ENCODE data around the gene SPIRE2. TPM values are rescaled to one million over a fixed set of nuclear protein-coding genes. Genes with fewer than 3 reads are reported as not detected.

Gene SPIRE2
- polyA plus RNA-seq, 1 experiment = 1.5 TPM

- ChIA-PET CTCF (interaction anchor here (1.7 kb wide), 1 partner anchor 30 kb away, joined by 4 read pairs; no protein-coding TSS in a partner anchor), POLR2A (interaction anchor here (0.7 kb wide), 1 partner anchor 7 kb away, joined by 3 read pairs; the partner anchor contains the start of gene TCF25)
- Histone ChIP-seq H3K27ac (ENCODE audit: low read depth, low read length) (no peak overlapping the region), H3K4me3 (ENCODE audit: low read depth, low read length) (no peak overlapping the region), H3K27me3 (ENCODE audit: control insufficient read depth, insufficient read depth, low read length) (no peaks in the 10 kb centered on the region), H3K9me3 (ENCODE audit: control insufficient read depth, insufficient read depth, low read length) (no peaks in the 10 kb centered on the region)
- no peak for TF ChIP-seq CTCF (IDR thresholded peaks at IDR 0.05; ENCODE audit: low read depth, low read length)
- no peak for DNase-seq (ENCODE audit: low read depth, low spot score)
Observed at GRCh38 chr16:89880477-89881367, 52.4 kb downstream of the SPIRE2 start.

GRCh38 chr16:89881368-89881730 lies 53.1 kb downstream of the SPIRE2 start:
- CTCF ChIA-PET = interaction anchor here (1.7 kb wide), 1 partner anchor 29 kb away, joined by 4 read pairs; no protein-coding TSS in a partner anchor
- no peak overlapping the region for H3K27ac ChIP-seq (ENCODE audit: low read depth, low read length)
- DNase-seq (ENCODE audit: low read depth, low spot score) = no peak
- H3K4me3 ChIP-seq (ENCODE audit: low read depth, low read length) = no peak overlapping the region
- H3K27me3 ChIP-seq (ENCODE audit: control insufficient read depth, insufficient read depth, low read length) = no peaks in the 10 kb centered on the region
- no peak for TF ChIP-seq CTCF (IDR thresholded peaks at IDR 0.05; ENCODE audit: low read depth, low read length)
- H3K9me3 ChIP-seq (ENCODE audit: control insufficient read depth, insufficient read depth, low read length) = no peaks in the 10 kb centered on the region
- POLR2A ChIA-PET = interaction anchor here (0.7 kb wide), 1 partner anchor 8 kb away, joined by 3 read pairs; the partner anchor contains the start of gene TCF25

- TF ChIP-seq CTCF (IDR thresholded peaks at IDR 0.05; ENCODE audit: low read depth, low read length) = no peak
- no peaks in the 10 kb centered on the region for H3K9me3 ChIP-seq (ENCODE audit: control insufficient read depth, insufficient read depth, low read length)
- no peak for DNase-seq (ENCODE audit: low read depth, low spot score)
- no peak overlapping the region for H3K27ac ChIP-seq (ENCODE audit: low read depth, low read length)
- ChIA-PET POLR2A (no interaction called here), CTCF (interaction anchor here (0.9 kb wide), 1 partner anchor 26 kb away, joined by 3 read pairs; no protein-coding TSS in a partner anchor)
- H3K27me3 ChIP-seq (ENCODE audit: control insufficient read depth, insufficient read depth, low read length) = no peaks in the 10 kb centered on the region
- no peak overlapping the region for H3K4me3 ChIP-seq (ENCODE audit: low read depth, low read length)
Observed at GRCh38 chr16:89883346-89884040, 55.2 kb downstream of the SPIRE2 start.

- CTCF ChIA-PET = interaction anchor here (0.9 kb wide), 1 partner anchor 26 kb away, joined by 3 read pairs; no protein-coding TSS in a partner anchor
Observed at GRCh38 chr16:89884041-89884421, 55.8 kb downstream of the SPIRE2 start.

More at GRCh38 chr16:89884041-89884421, 55.8 kb downstream of the SPIRE2 start:
- Histone ChIP-seq H3K4me3 (ENCODE audit: low read depth, low read length) (no peak overlapping the region), H3K27me3 (ENCODE audit: control insufficient read depth, insufficient read depth, low read length) (no peaks in the 10 kb centered on the region), H3K27ac (ENCODE audit: low read depth, low read length) (no peak overlapping the region), H3K9me3 (ENCODE audit: control insufficient read depth, insufficient read depth, low read length) (no peaks in the 10 kb centered on the region)
- POLR2A ChIA-PET = no interaction called here
- no peak for TF ChIP-seq CTCF (IDR thresholded peaks at IDR 0.05; ENCODE audit: low read depth, low read length)
- no peak for DNase-seq (ENCODE audit: low read depth, low spot score)
